K562 (cell line): ENCODE measurements around the gene DCTD. TPM values are rescaled to one million over a fixed set of nuclear protein-coding genes. Genes with fewer than 3 reads are reported as not detected.

Source experiments
- CEBPZ ChIP-seq: fragments of 150-350 bp; IDR thresholded peaks from 2 replicates; pipeline ENCODE4 v1.6.1; 2014; ENCODE audit warnings: low read depth, mild to moderate bottlenecking, low read length, borderline replicate concordance
- DDX20 ChIP-seq: fragments of 450-650 bp; IDR thresholded peaks from 2 replicates; pipeline ENCODE4 v1.6.1; 2016; ENCODE audit warnings: missing genetic modification characterization, low read depth, mild to moderate bottlenecking, missing compliant biosample characterization, moderate library complexity
- DPF2 ChIP-seq: fragments of 450-650 bp; IDR thresholded peaks from 2 replicates; pipeline ENCODE4 v1.6.1; 2016
- ERF ChIP-seq: fragments of 450-650 bp; formaldehyde crosslinking; IDR thresholded peaks from 2 replicates; pipeline ENCODE4 v1.4.0; 2020; ENCODE audit warnings: mild to moderate bottlenecking, mixed read lengths
- GMEB1 ChIP-seq: fragments of 250-450 bp; sonication (Bioruptor Pico); IDR thresholded peaks from 2 replicates; pipeline ENCODE4 v1.4.0; 2020; ENCODE audit warnings: mild to moderate bottlenecking
- HIVEP1 ChIP-seq: fragments of 250-450 bp; sonication (Bioruptor Pico); IDR thresholded peaks from 2 replicates; pipeline ENCODE4 v1.4.0; 2020; ENCODE audit warnings: mild to moderate bottlenecking
- HMG20B ChIP-seq: fragments of 250-450 bp; sonication (Bioruptor Pico); IDR thresholded peaks from 2 replicates; pipeline ENCODE4 v1.5.0; 2021; ENCODE audit warnings: mild to moderate bottlenecking
- KLF1 ChIP-seq: fragments of 450-650 bp; IDR thresholded peaks from 2 replicates; pipeline ENCODE4 v1.6.1; 2016; ENCODE audit warnings: missing genetic modification characterization, missing compliant biosample characterization
- MAZ ChIP-seq, 2 experiments: fragments of 450-650 bp in 1 of 2; sonication (generic) in 1 of 2; formaldehyde crosslinking; IDR thresholded peaks in 1 of 2; conservative IDR thresholded peaks in 1 of 2; 2 replicates each; pipeline versions ENCODE4 v1.4.0 to v1.5.0; 2020; ENCODE audit warnings: mild to moderate bottlenecking in 1 of 2, missing genetic modification reagents in 1 of 2
- MBD1 ChIP-seq: fragments of 250-450 bp; sonication (Bioruptor Pico); IDR thresholded peaks from 2 replicates; pipeline ENCODE4 v1.8.0; 2022; ENCODE audit warnings: inconsistent platforms
- MTA2 ChIP-seq: fragments of 450-650 bp; IDR thresholded peaks from 2 replicates; pipeline ENCODE4 v1.6.1; 2016; ENCODE audit warnings: low read depth
- NR1H2 ChIP-seq: sonication (generic); formaldehyde crosslinking; IDR thresholded peaks from 2 replicates; pipeline ENCODE4 v1.4.0; 2020; ENCODE audit warnings: mild to moderate bottlenecking, missing genetic modification reagents
- NRF1 ChIP-seq, 2 experiments: fragments of 450-650 bp; IDR thresholded peaks in 1 of 2; conservative IDR thresholded peaks in 1 of 2; 2 replicates each; pipeline ENCODE4 v1.6.1; 2014; ENCODE audit warnings: mild to moderate bottlenecking in 2 of 2
- PHB2 ChIP-seq: fragments of 450-650 bp; IDR thresholded peaks from 2 replicates; pipeline ENCODE4 v1.6.1; 2017; ENCODE audit warnings: low read depth
- POLR3G ChIP-seq: IDR thresholded peaks from 2 replicates; pipeline ENCODE4 v1.6.1; 2011; ENCODE audit not compliant: insufficient read length, insufficient replicate concordance; ENCODE audit errors: extremely low read depth
- RAD51 ChIP-seq: fragments of 450-650 bp; IDR thresholded peaks from 2 replicates; pipeline ENCODE4 v1.7.1; 2016; ENCODE audit warnings: low read depth, mild to moderate bottlenecking, borderline replicate concordance
- RBFOX2 ChIP-seq: fragments of 200-400 bp; formaldehyde crosslinking; IDR thresholded peaks from 2 replicates; pipeline ENCODE4 v1.6.1; 2017; ENCODE audit warnings: low read depth, mild to moderate bottlenecking, low read length, moderate library complexity
- RHOXF2B ChIP-seq: fragments of 250-450 bp; sonication (Bioruptor Pico); conservative IDR thresholded peaks from 2 replicates; pipeline ENCODE4 v1.5.1; 2021
- SIN3B ChIP-seq: fragments of 450-650 bp; IDR thresholded peaks from 2 replicates; pipeline ENCODE4 v1.6.1; 2017; ENCODE audit warnings: low read depth, mild to moderate bottlenecking, moderate library complexity
- SNRNP70 ChIP-seq: fragments of 200-400 bp; formaldehyde crosslinking; optimal IDR thresholded peaks from 2 replicates; pipeline ENCODE3; 2017; ENCODE audit warnings: low read depth, low read length
- SREBF1 ChIP-seq: fragments of 150-350 bp; IDR thresholded peaks from 2 replicates; pipeline ENCODE4 v1.6.1; 2014; ENCODE audit warnings: antibody characterized with exemption, low read depth, low read length, borderline replicate concordance
- TAL1 ChIP-seq: fragments of 450-650 bp; IDR thresholded peaks from 2 replicates; pipeline ENCODE4 v1.6.1; 2016; ENCODE audit warnings: mild to moderate bottlenecking
- TBP ChIP-seq: optimal IDR thresholded peaks from 2 replicates; pipeline ENCODE3; 2011; ENCODE audit warnings: low read depth, low read length, improper control_type of control experiment
- XRCC5 ChIP-seq: fragments of 200-400 bp; formaldehyde crosslinking; IDR thresholded peaks from 2 replicates; pipeline ENCODE4 v1.6.1; 2017; ENCODE audit warnings: low read depth, mild to moderate bottlenecking, low read length
- polyA plus RNA-seq, 8 experiments: library from polyadenylated mRNA; depleted of rRNA in 4 of 8; stranded (reverse) in 5 of 8; unstranded in 3 of 8; fragments of >200 nt; fragmentation: Nextera tagmentation in 2 of 8; fragmentation: Illumina TruSeq in 1 of 8; extraction: Ambion mirVana in 2 of 8; extraction: Trizol in 1 of 8; gene quantifications; 2 replicates each; pipeline versions ENCODE4 v1.2.1 to v1.2.3, GENCODE V29; 2011 to 2014; ENCODE audit warnings: inconsistent platforms in 1 of 8, missing spikeins in 1 of 8
- total RNA-seq, 7 experiments: library from RNA; depleted of rRNA in 6 of 7; stranded (reverse); fragments of >200 nt in 6 of 7; fragmentation: Illumina TruSeq in 2 of 7; extraction: Trizol in 2 of 7; gene quantifications; 2 replicates each; pipeline versions ENCODE4 v1.2.1 to v1.2.3, GENCODE V29; 2011 to 2021; ENCODE audit warnings: low replicate concordance in 1 of 7

The DCTD gene
- total and polyA plus RNA-seq, 9 of the 15 experiments (the other 6 are each of a cell fraction or from before 2014, with no cell fraction given), result 38.7 to 114 (median 76.5) TPM

GRCh38 chr4:182917182-182918043 lies at the start of gene DCTD (continued):
- TF ChIP-seq RBFOX2, result peak; percentile 80
- no peak for TF ChIP-seq ERF
- no peak for TF ChIP-seq PHB2
- no peak for TF ChIP-seq MBD1
- TF ChIP-seq SREBF1, result no peak
- no peak for TF ChIP-seq KLF1 (tag)
- no peak for TF ChIP-seq POLR3G
- no peak for TF ChIP-seq HMG20B (CRISPR knock-in tag)
- no peak for TF ChIP-seq TAL1
- TF ChIP-seq RAD51, result no peak
- TF ChIP-seq MTA2, result no peak
- TF ChIP-seq NR1H2 (CRISPR knock-in tag), result no peak
- TF ChIP-seq CEBPZ, result no peak
- no peak for TF ChIP-seq XRCC5
- no peak for TF ChIP-seq DDX20 (tag)
- no peak for TF ChIP-seq SIN3B
- TF ChIP-seq NRF1 (conservative IDR thresholded peaks at IDR 0.05 in 1 of 2, IDR thresholded peaks at IDR 0.05 in 1 of 2), result peak; percentile 40 to 56; a peak in 3 of 4 replicates
- no peak for TF ChIP-seq RHOXF2B (CRISPR knock-in tag)
- no peak for TF ChIP-seq TBP
- no peak for TF ChIP-seq HIVEP1 (CRISPR knock-in tag)
- TF ChIP-seq MAZ (CRISPR knock-in tag; conservative IDR thresholded peaks at IDR 0.05 in 1 of 2, IDR thresholded peaks at IDR 0.05 in 1 of 2), result peak; percentile 62 to 67
- peak; percentile 72 for TF ChIP-seq GMEB1 (CRISPR knock-in tag)
- TF ChIP-seq SNRNP70, result no peak
- no peak for TF ChIP-seq DPF2
